UCSD-AML1 (cell line): Measurements from ENCODE around the gene SLC26A6.
A peak's percentile ranks its signal among the peaks of the same experiment; 100 is the strongest.

ENCODE experiments used
- DNase-seq: peaks from one replicate; lab custom pipeline; 2025; ENCODE audit not compliant: unreplicated experiment; lab: John Stamatoyannopoulos, UW

Gene SLC26A6

GRCh38 chr3:48599509-48600285 lies 35.6 kb downstream of the SLC26A6 start:
- DNase-seq = no peak

DNA sequence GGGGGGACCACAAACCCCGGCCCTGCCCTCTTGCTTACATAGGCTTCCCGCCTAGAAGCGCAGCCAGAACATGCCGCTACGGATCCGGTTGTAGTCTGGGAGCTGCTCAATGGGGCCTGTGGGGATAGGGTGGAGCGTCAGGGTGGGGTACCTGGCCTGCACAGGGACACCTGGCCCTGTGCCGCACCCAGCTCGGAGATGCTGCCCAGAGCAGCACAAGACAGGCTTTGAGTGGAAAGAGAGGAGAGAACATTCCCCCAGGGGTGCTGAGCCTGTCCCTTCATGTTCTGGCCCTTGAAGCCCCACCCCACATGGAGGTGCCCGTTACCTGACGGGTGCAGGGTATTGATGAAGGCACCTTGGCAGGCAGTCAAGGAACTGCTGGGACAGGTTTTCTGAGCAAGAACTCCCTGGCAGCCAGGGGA lies 36.2 kb downstream of the SLC26A6 start:
- DNase-seq = no peak

GRCh38 chr3:48598323-48599076 lies 36.8 kb downstream of the SLC26A6 start:
- DNase-seq = peak; percentile 22

DNA sequence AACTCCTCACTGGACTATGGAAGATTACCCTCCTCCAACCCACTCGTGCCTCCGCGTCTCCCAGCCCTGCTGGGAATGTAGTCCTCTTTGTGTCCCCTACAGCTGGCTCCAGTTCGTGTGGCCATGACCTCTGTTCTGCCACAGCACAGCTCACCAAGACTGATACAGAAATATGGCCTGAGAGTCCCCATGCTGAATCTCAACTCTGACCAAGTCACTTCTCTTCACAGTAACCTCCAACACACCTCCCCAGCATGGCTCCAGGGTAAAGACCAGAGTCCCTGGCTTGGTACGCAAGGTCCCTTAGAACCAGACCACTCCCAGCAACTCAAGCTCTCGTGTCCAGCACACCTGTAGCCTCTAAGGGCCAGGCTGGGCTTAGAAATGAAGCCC lies 37.9 kb downstream of the SLC26A6 start:
- DNase-seq = no peak

DNA sequence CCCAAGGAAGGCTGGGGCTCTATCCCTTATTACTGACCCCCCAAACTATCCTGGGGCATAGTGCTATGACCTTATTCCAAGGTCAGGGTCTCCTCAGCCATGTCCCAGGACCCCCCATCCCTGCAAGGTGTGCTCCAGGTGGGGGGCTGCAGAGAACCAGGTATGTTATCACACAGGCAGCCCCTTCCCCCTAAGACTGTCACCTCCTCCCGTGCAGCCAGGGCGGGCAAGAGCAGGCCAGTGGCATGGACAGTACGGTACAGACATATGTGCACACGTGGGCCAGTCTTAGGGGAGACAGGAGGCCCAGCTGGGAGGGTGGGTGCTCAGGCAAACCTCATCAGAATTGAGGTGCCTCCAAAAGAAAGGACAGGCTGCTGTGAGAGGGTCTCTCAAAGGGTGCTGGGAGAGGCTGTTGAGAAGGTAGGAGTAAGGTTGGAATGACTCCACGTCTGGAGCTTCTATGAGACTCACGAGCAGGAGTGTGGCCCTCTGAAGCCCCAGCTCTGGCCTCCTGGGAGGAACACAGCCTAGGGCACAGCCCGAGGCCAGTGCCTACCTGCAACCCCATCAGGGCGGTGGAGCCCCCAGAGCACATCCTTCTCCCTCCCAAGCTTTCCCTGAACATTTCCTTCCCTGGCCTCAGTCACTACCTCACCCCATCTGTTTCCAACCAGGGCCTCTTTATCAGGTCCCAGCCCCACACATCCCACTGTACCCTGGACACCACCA lies 38.4 kb downstream of the SLC26A6 start:
- no peak for DNase-seq

DNA sequence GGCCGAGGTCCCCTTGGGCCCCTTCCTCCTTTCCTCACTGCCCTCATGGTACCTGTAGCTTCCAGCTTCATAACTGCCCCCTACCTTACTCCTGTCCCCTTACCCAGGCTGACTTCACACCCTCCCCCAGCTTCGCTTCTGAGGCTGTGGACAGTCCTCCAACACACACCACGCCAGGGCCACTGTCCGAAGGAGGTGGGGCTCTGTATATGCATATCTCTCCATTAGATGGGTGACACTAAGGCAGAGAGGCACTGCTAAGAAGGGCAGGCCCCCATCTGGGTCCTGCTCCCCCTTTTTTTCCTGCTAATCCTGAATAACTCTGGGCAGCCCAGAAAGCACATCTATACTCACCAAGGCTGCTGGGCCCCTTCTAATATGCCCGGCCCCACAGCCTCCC lies 39.1 kb downstream of the SLC26A6 start:
- DNase-seq = no peak

GRCh38 chr3:48595526-48596121 lies 39.6 kb downstream of the SLC26A6 start:
- no peak for DNase-seq

- DNase-seq = no peak
Observed at GRCh38 chr3:48595075-48595525, 40.2 kb downstream of the SLC26A6 start, which contains the start of gene COL7A1. COL7A1 (minus strand) TSS chr3:48595329; CDS start chr3:48595159, 170 bp downstream.

DNA sequence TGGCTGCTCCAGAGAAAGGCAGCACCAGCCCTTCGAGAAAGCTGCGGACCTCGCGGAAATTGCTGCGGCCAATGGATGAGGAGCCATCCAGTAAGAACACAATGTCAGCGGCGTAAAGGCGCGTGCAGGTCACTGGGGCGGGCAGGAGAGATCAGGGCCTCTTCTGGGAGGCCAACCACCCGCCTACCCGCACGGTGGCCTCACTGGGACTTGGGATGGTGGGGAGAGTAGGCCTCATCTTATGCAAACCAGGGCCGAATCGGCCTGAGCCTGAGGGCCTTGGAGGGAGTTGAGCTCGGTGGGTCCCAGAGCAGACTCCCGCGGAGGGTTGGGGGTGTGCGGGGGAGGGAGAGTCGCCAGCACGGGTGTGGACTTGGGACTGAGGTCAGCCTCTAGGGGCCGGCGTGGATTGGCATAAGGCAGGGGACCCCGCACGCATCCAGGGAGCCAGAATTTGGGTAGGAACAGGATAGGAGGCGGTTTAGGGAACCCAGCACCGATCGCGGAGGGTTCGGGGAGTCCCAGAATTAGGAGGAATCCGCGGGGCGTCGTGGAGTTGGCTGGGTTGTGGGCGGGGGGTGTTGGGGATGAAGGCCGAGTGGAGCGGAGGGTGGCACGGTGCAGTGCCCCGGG lies 40.7 kb downstream of the SLC26A6 start:
- no peak for DNase-seq

GRCh38 chr3:48593337-48593736 lies 41.9 kb downstream of the SLC26A6 start:
- DNase-seq = no peak

DNA sequence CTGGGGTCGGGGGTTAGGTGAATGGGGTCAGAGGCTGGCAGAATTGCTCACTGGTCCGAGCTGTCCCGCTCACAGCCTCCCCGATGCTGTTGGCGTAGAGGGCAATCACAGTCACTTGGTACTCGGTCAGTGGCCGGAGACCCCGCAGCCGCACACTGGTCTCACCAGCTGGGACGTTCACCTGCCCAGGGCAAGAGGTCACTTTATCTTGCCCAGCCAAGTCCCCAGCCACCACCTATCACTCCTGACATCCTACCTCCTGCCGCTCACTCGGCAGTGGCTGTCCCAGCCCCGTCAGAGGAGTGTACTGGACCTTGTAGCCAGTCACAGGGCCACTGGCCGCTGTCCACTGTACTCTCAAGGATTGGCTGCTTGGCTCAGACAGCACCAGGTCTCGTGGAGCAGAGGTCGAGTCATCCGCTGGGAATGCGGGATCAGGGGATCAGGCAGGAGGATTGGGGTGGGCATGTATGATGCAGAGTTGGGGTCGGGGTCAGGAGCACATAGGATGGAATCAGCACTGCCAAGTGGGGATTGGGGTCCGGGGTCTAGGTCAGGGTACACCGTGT lies 42.7 kb downstream of the SLC26A6 start:
- no peak for DNase-seq

GRCh38 chr3:48591886-48592518 lies 43.3 kb downstream of the SLC26A6 start:
- DNase-seq = no peak

GRCh38 chr3:48591436-48591835 lies 43.8 kb downstream of the SLC26A6 start:
- no peak for DNase-seq

DNA sequence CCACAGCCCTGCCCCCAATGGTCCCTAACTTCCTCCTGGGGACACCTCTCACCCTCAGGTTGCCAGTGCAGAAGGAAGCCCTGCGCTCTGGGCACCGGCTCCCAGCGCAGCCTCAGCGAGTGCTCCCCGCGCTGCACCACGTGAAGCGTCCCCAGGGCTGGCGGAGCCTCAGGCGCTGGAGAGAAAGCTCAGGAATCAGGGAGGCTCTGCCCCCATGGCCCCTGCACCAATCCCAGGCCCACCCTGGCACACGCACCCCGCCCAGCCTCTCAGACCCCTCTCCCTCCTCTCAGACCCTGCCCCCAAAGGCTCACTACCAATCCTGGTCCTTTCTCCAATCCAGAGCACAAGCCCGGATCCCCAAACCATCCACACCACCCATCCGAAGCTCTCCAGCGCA lies 47.0 kb downstream of the SLC26A6 start:
- DNase-seq = no peak

DNA sequence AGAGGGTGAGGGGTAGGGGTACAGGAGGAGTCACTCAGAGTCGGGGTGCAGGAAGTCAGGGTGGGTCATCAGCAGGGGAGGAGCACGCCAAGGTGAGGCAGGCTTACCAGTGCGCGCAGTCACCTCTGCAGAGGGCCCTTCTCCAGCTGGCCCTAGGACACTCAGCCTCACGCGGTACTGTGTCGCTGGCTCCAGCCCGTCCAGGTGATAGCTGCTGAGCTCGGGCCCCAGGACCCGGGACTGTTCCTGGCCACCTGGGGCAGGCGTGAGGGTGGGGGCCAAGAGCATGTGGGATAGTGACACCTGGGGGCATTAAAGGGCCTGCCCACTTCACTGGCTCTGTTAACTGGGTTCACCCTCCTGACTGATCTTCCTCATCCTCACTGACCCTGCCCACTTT lies 47.6 kb downstream of the SLC26A6 start:
- DNase-seq = no peak

- DNase-seq = no peak
Observed at GRCh38 chr3:48585411-48585810, 49.9 kb downstream of the SLC26A6 start.

GRCh38 chr3:48584836-48585235 lies 50.4 kb downstream of the SLC26A6 start:
- no peak for DNase-seq

DNA sequence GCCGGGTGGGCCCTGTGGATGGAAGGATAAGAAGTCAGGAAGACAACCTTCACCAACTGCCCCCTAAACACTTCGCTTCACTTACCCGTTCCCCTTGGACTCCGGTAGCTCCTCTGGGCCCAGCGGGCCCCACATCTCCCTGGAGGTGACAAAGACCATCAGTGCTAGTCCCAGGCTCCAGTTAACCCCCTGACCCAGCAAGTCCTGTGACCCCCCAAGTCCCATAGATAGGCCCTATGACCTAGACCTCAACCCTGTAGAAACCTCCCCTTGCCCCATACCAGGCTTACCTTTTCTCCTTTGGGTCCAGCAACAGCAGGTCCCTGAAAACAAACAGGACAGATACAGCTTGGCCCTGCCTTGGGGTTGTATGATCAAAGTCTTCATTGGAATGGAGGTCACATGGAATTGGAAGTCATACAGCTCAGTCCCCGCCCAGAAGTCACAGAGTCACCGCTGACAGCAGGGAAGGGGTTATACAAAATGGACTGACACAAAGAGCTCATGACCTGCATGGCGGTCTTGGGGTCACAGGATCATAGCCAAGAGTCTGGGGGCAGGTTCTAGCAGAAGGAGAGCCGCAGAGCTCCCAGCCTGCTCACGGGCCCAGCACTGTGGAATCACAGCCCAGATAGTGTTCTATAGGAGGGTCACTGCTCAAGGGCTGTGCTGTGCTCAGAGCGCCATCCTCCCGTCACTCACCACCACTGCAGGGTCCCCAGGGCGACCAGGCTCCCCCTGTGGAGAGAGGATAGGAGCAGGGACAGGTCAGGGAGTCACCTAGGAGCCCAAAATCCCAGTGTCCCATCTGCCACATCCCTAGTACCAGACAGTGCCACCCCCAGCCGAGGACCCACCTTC lies 53.4 kb downstream of the SLC26A6 start:
- DNase-seq = no peak

- DNase-seq = no peak
Observed at GRCh38 chr3:48576647-48577046, 58.6 kb downstream of the SLC26A6 start.
